GM19455 (cell line): ENCODE results near the gene DCUN1D2.

Experiments used
- ATAC-seq: cut with Tn5 transposase; IDR thresholded peaks from one replicate; pipeline ENCODE4 v1.9.1; 2021; ENCODE audit not compliant: unreplicated experiment

Gene DCUN1D2

DNA sequence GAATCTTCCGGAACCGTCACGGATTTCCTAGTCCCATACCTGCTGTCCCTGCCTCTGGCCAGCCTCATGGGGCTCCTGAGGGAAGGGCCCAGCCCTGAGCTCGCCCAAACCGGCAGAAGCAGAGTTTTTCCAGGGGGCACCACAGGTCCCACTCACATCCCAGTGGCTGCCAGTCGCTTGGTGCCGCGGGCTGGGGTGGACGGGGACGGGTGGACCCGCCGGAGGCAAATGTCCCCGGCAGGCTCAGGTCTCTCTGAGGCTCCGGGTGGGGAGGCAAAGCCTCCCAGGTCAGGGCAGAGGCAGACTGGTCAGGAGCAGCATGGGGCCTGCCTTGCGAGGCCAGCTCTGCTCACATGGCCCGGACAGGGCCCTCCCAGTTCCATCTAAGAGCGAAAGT, 62.0 kb downstream of the DCUN1D2 start:
- ATAC-seq: no peak

- no peak for ATAC-seq
These were observed 62.7 kb downstream of the DCUN1D2 start for GRCh38 chr13:113427562-113428468.

DNA sequence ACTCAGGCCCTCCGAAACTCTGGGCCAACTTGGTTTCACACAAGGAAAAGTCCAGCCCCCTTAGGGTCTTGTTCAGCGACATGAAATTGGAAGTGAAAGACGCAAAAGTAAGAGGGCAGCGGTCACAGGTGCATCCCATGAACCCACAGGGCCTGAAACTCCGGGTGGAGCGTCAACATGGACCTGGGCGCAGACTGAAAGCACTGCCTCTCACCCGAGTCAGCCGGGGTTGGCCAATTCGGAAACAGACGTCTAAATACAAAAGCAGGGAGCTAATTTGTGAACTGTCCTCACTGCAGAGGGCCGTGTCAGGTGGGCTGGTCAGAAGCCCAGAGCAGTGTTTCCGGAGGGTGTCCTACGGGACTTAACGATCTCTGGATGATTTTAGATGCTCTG, 63.9 kb downstream of the DCUN1D2 start:
- ATAC-seq: no peak

DNA sequence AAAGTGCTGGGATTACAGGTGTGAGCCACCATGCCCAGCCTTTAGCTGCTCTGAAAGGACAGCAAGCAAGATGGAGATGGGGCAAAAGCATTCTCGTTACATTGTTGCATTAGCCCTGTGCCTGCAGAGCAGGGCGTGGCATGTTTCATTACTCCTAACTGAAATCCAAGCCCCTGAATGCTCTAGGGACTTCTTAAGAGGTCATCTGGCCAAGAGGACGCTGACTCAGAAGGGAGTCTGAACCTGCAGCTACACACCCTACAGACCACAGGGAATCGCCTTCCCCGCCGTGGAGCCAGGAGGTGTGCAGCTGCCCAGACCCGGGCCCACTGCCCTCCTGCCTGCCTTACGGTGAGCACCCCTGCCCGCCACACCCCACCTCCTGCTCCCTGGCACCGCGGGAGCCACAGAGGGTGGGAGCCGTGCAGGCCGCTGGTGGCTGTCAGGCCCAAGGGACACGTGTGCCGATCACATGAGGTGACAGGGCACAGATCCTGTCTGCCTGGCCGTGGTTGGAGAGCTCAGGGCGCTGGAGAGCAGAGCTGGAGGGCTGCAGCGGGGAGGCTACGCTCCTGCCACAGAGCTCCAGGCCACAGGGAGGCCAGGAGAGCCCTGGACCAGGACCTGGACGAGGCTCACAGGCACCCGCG, 64.4 kb downstream of the DCUN1D2 start:
- ATAC-seq: no peak

DNA sequence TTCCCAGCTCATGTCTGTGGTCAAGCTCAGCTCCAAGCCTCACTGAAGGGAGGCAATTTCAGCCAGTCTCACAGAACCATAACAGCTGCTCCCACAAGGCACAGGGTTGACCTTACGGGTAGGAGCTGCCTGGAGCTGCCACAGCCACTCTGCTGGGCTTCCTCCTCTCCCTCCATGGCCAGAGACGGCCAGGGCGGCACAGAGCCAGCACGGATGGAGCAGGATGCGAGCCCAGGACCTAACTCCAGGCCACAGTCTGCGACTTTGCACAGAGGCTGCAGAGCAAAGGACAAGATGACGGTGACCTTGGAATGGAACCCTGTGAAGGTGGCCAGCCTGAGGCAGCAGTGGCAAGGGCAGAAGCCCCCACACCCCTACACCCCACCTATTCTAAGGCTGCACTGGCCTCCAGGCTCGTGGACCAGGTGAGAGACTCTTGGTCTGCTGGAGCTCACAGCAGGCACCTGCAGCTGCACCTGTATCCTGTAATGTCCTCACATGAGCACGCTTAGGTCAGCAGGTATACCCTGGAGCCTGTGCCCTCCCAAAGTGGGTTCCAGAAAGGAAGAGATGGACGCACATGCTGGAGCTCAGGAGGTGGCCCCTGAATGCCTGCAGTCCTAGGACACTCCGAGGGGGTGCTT, 66.9 kb downstream of the DCUN1D2 start:
- ATAC-seq: no peak

- no peak for ATAC-seq
These were observed 67.5 kb downstream of the DCUN1D2 start for GRCh38 chr13:113422807-113423519.

- no peak for ATAC-seq
These were observed 68.7 kb downstream of the DCUN1D2 start for GRCh38 chr13:113421673-113422270.

GRCh38 chr13:113420833-113421600, 69.5 kb downstream of the DCUN1D2 start:
- ATAC-seq: no peak

DNA sequence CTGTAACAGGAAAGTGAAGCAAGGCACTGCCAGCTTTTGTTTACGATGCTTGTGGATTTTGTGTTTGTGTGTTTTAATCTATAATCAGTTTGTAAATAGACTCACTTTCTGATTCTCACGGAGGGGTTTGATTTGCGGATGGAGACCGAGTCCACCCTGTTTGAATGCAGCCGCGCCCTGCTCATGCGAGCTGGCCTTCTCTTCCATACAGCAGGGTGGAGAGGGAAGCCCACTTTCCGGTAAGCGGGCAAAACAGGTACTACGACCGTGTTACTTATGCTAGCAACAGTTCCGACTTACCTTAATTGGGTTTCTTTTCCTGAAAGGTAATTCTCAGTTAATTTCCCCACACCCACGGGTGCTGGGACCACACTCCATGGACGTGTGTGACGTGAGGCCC, 70.3 kb downstream of the DCUN1D2 start:
- no peak for ATAC-seq

DNA sequence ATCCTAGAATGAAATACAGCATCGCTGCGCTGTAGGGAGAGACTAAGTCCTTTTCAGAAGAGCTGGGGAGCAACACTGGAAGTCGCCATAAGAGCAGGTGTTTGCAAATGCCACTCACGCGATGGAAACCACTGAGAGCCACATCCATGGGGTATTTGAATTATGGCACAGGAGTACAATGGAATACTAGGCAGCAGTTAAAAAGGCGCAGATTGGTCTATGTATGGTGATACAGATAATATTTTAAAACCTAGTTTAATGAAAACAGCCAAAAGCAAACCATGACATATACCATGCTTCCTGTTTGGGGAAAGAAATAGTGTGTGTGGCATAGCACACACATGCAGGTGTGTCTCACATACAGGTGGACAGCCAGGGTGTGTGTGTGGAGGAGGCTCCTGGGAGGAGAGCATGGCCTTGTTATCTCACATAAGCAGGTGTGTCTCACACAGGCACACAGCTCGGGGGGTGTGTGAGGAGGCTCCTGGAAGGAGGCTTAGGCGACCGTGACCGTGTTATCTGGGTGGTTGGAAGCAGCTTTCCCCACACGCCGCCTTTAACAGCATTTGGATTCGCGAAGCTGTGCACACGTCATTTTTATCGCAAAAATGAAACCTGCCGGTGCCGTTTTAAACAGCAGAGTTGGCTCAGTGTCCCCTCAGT, 70.8 kb downstream of the DCUN1D2 start:
- ATAC-seq: no peak

- ATAC-seq: no peak
These were observed 71.8 kb downstream of the DCUN1D2 start for GRCh38 chr13:113418722-113419049.

GRCh38 chr13:113417836-113418721, 72.4 kb downstream of the DCUN1D2 start:
- ATAC-seq: no peak

DNA sequence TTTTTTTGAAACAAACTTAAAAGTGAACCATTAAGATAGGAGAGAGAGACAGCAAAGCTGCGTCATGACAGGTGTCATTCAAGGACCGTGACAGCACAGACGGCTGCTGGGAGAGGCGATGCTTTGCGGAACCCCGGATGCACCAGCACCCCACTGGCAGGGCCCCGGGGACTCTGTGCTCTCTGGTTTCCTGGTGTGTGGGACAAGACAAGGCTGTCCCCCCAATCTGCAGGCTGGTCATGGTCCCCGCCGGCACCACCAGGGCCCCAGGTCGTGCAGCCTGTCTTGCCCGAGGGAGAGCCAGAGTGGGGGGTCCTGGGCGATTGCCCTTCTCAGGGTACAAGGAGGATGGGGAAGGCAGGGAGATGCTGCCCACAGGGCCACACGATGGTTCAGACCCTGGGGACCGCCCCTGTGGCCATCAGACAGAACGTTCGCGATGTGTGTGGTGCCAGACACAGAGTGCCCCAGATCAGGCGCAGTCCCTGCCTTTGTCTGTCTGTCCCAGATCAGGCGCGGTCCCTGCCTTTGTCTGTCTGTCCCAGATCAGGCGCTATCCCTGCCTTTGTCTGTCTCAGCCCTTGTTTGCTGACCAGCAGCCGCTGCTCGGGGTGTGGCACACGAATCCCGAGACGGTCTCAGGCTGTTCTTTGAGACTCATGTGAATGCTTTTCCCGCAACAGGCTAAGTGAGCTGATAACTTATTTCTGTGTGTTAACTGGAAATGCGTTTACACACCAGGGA, 73.3 kb downstream of the DCUN1D2 start:
- no peak for ATAC-seq

- no peak for ATAC-seq
These were observed 74.7 kb downstream of the DCUN1D2 start for GRCh38 chr13:113415825-113416224.

DNA sequence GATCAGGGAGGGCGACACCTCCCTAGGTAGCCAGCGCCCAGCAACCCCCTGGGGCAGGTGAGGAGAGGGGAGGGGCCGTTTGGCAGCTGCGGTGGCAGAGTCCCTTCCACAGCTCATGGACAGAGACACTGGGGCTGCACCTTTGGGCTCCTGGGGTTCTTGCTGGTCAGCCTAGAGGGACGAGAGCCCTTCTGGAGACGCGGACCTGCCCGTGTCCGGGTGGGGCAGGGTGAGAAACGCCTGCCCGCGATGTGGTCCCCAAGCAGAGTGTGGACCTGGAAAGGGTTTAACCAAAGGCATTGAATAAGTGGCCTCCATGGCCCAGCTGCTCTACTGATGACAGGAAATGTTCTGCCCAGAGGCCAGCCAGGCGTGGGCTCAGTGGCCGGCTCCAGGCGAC, 75.5 kb downstream of the DCUN1D2 start:
- ATAC-seq: no peak

DNA sequence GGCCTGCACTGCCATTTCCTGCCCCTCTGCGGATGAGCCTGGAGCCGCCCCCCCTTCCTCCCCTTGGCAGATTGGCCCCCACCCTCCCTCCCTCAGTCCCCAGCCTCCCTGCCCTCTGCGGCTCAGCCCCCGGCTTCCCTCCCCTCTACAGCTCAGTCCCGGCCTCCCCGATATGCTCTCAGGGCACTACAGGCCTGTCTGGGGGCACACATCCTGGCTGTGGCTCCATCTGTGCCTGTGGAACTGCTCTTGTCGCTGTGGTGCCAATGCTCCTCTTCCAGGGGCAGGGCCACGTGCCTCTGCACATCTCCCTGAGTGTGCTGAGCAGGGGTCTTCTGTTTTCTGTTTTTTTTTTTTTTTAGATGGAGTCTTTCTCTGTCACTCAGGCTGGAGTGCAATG, 76.2 kb downstream of the DCUN1D2 start:
- no peak for ATAC-seq

DNA sequence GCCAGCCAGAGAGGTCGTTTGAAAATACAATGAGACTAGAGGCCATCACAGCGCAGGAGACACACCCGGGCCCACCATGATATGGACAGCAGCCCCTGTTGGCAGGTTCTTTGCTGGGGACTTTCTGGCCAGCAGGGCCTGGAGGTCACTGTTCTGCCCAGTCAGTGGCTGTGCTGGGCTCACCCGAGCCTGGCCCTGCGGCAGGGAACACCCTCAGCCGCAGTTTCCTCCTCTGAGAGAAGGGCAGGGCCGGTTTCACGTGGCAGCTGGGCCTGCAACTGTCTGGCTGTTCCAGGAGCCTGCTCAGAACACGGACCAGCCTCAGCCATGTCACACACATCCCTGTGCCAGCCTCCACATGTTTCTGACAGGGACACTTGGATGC, 76.6 kb downstream of the DCUN1D2 start:
- no peak for ATAC-seq
